Brain pericyte (primary cell): ENCODE data around the gene RABGGTA.

Source experiments
- DNase-seq: peaks from one replicate; pipeline ENCODE4 v3.0.0-alpha.2; 2012; ENCODE audit warnings: low read depth, low spot score

RABGGTA gene, protein sequence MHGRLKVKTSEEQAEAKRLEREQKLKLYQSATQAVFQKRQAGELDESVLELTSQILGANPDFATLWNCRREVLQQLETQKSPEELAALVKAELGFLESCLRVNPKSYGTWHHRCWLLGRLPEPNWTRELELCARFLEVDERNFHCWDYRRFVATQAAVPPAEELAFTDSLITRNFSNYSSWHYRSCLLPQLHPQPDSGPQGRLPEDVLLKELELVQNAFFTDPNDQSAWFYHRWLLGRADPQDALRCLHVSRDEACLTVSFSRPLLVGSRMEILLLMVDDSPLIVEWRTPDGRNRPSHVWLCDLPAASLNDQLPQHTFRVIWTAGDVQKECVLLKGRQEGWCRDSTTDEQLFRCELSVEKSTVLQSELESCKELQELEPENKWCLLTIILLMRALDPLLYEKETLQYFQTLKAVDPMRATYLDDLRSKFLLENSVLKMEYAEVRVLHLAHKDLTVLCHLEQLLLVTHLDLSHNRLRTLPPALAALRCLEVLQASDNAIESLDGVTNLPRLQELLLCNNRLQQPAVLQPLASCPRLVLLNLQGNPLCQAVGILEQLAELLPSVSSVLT

DNA sequence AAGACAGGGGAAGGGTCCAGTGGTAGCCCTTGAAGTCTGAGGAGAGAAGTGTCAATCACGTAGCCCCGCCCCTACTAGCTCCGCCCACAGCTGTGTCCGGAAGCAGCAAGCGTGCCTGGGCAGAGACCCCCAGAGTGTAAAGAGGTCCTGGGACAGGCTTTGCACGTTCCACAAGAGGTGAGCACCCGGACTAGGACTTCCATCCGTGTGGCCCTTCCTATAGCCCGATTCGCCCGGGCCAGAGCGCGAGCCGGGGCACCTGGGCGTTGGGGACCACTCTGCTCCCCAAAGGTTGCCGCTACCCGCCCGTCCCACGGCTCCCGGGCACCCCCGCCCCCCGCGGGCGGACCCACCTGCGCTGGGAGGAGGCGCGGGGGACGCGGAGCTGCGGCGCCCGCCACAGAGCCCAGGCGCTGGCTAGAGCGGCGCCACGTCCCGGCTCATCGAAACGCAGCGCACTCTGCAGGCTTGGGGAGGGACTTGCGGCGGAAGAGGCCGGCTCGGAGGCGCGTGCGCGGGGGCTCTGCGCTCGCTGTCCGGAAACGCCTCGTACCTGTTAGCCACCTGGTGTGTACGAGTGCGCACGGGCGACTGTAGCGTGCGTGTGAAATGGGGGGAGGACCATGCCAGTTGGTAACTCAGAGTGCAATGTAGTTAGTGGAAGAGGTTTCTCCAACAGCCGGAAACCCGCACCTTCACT, at the start of gene RABGGTA:
TSS of gene RABGGTA (minus strand) at position 464 of the 700 bp plus-strand sequence. CDS start 482 bp downstream, outside the sequence.
- DNase-seq, result peak; percentile 57

DNA sequence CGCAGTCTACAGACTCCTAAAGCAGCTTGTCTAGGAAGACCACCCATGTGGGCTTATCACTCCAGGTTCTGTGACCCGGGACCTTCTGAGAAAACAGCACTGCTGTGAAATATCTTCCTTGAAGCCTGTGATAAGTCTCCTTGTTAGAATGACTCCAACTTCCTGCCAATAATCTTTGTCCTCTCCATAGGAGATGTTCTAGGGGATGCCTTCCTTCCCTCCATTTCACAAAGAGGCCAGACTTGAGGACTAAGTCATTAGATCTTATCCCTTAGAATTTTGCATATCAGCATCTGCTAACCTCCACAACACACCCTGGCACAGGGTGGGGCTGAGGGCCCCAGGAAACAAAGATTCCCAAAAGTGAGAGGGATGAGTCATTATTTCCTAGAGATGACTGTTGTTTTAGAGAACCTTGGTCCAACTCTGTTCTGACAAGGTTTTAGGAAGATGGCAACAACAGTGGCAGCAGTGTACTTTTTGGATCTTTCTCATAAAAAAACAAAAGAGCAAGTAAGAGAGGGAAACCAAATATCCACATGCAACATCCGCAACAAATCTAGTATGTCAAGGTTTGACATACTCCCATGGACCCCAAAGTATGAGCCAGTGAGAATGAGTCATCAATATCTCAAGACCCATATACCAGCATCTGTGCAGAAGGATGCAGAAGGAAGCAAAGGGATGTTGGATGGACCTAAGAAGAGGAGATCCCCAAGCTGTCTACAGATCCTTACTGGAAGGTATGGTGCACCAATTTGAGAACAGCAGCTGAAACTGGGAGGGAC, 45.9 kb upstream of the RABGGTA start:
- DNase-seq, result no peak

GRCh38 chr14:24316597-24316950, 45.2 kb upstream of the RABGGTA start:
- no peak for DNase-seq

- no peak for DNase-seq
Observed at GRCh38 chr14:24315807-24316596, 44.6 kb upstream of the RABGGTA start.

DNA sequence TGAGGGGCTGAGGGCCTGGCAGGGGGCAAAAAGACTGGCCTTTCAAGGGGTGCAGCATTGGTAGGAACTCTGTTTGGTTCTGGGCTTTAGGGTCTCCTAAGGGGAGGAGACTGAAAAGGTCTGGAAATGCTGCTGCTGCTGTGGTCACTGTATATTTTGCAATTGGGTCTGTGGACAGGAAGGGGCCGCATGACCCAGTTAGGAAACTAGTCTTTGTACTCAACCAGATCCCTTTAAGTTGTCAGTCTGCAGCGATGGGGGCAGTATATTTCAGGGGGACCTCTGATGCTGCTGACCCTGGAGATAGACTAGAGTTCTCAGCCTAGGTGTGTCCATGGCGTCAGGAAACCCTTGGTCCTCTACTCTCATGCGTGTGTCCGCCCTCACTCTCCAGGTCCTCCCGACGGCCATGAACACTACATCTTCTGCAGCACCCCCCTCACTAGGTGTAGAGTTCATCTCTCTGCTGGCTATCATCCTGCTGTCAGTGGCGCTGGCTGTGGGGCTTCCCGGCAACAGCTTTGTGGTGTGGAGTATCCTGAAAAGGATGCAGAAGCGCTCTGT, 43.9 kb upstream of the RABGGTA start:
- no peak for DNase-seq

DNA sequence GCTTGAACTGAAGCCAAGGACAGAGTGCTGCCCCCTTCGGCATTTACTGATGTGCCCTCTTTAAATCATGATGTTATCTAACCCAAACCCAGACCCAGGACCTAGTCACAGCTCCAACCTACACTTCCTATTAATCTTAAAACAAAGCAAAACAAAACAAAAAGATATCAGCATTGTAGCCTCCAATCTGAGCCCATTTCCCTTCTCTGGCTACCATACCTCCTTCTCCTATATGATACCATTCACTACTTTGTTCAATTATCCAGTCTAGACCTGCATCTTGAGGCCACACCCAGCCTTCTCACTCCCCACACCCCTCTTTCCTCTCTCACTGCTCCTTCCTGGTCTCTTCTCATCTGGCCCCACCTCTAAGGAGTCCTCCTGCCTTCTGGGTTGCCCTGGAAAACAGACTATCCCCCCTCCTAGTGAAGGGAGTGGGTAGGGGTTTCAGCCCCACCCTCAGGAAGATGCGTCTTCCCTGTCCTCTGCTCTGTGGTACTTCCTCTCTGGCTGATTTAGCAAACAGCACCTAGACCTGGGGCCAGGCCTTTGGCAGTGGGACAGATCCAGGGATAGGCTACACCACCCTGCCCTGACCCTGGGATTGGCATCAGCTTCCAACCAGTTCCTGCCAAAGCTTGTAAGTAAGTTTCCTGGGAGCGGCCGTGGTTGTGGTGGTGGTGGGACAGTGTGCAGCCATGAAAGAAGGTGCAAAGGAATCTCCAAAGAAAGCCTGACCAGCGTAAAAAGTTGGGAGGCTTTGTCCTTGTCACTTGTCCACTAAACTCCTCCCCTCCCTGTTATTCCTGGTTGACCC, 43.2 kb upstream of the RABGGTA start:
- DNase-seq, result no peak

DNA sequence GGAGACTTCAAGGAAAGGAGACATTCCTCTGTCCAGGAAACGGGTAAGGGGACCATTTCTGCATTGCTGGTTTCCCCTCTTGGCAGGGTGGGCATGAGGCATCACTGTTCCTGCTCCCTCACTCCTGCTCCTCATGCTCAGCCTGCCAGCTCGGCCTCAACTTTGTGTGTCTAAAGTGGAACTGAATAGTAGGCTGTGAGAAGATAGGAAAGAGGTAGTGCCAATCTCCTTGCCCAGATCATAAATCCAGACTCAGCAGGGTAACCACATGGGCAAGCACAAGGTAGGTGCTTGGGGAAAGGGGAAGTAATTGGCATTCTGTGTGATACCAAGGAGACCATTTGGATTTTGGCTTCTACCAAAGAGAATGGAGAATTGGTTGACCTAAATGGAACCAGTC, 42.5 kb upstream of the RABGGTA start:
- DNase-seq, result no peak

- DNase-seq, result no peak
Observed at GRCh38 chr14:24312736-24313507, 41.5 kb upstream of the RABGGTA start.

- DNase-seq, result no peak
Observed at GRCh38 chr14:24311837-24312615, 40.6 kb upstream of the RABGGTA start.

GRCh38 chr14:24310646-24311604, 39.5 kb upstream of the RABGGTA start, which contains the start of gene LTB4R:
TSS of gene LTB4R (plus strand) at chr14:24311502. CDS start at chr14:24315652, 4,150 bp downstream.
- DNase-seq, result no peak

GRCh38 chr14:24310265-24310645, 38.9 kb upstream of the RABGGTA start:
- DNase-seq, result no peak

DNA sequence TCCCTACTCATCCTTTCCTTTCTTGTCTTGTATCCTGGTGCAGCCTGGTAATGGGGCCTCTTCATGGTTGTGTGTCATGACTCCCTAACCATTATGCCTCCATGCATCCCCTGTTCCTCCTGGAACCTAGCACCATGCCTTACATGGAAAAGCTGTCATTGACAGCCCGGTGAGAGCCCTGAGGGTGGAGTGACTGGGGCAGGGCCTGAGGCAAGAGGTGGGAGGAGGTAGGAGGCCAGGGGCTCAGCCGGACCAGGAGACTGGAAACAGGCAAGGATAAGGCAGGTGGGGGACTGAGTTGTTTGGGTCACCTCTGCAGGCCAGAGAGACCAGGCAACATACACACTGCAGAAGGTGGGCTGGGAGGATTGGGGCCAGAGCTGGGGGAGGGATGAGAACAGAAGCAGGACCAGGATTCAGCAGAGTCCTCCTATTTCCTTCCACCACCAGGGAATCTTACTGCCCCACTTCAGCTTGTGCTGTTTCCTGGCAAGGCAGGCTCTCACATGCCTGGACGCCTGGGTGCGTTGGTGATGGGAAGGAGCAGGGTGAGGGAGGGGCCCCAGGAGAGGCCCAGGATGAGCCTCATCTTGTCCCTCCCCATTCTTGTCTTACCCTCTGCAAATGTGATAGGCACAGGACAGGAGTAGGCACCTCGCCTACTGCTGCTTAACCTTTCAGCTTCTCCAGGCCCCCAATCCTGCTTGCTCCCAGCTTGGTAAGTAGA, 38.3 kb upstream of the RABGGTA start, which contains the start of gene LTB4R2:
TSS of gene LTB4R2 (plus strand) at position 603 of the 727 bp plus-strand sequence. CDS start 525 bp downstream, outside the sequence.
- DNase-seq, result no peak

DNA sequence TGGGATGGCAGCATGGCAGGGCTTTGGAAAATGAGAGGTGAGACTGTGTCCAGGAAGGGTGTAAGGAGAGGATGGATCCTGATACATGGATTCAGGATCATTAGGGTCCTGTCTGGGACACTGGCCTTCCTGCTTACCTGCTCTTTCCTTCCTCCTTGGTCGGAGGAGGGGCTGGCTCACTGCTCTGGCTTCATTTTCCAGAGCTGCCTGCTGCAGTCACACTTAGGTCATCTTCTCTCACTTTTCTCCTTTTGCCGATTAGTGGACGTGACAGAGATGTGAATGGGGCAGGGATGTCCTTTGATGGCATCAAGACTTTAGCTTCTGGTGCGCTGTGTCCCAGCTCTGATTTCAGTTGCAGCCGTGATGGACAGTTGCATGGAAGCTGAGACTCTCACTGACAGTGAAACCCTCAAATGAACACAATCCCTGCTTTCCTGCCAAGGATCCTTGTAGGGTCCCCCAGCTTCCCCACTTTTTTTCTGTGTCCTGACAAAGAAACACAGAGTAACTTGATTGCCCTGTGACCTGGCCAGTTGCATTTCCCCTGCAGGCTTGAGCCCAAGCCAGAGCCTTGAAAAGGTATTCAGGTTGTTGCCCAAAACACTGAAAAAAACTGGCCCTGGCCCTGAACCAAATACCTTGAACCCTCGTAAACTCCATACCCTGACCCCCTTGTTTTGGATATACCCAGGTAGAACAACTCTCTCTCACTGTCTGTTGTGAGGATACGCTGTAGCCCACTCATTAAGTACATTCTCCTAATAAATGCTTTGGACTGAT, 37.1 kb upstream of the RABGGTA start:
- no peak for DNase-seq

- no peak for DNase-seq
Observed at GRCh38 chr14:24307575-24308341, 36.4 kb upstream of the RABGGTA start, which contains the start of gene CIDEB. TSS of gene CIDEB (minus strand) at chr14:24307977. CDS start at chr14:24307858, 119 bp downstream.
